GM19324 (cell line): Measurements from ENCODE around the gene RBM43.
A peak's percentile ranks its signal among the peaks of the same experiment; 100 is the strongest.
"Not testable (repeated sequence)": the region's sequence is repeated elsewhere in the genome, so short reads cannot be mapped to it uniquely, and the experiment has no call there.

Experiments
- ATAC-seq: cut with Tn5 transposase; IDR thresholded peaks from one replicate; pipeline ENCODE4 v1.9.1; 2021; ENCODE audit warnings: mild to moderate bottlenecking, moderate library complexity; ENCODE audit not compliant: unreplicated experiment, low FRiP score

Gene RBM43

DNA sequence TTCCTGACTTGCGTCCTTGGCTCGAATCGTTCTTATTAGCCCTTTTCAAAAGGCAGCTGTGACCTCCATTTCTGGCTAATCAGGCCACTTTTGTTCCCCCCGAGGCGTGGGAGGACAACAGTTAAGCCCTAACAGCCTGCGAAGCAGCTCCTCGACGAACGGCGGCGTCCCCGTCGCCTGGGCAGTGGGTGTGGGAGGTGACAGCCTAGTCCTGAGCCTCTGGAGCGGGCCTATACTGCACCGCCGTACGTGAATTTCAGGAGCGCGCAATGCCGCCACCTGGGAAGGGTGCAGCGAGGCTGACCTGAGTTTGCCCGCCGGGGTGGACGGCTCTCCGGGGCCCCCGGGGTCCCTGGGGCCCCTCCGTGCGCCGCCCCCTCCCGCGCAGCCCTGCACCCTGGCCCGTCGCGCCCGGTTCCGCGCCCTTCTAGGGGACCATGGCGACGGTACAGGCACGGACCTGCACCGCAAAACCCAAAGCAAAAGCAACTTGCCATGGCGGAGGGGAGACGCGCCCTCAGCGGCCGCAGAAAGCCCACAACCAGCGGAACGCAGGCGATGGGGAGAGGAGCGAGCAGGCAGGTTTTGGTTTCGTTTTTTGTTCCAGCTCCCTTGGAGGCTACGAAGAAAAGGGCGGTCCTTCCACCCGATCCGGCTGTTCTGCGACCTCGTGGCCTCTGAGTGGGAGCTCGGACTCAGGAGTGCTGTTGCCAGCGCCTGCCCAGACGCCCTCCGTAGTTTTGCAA is at the start of gene RBM43:
Gene RBM43 (minus strand): TSS at position 633 of the 746 bp plus-strand sequence. CDS start 136 bp downstream, at position 497.
- peak; percentile 92 for ATAC-seq

DNA sequence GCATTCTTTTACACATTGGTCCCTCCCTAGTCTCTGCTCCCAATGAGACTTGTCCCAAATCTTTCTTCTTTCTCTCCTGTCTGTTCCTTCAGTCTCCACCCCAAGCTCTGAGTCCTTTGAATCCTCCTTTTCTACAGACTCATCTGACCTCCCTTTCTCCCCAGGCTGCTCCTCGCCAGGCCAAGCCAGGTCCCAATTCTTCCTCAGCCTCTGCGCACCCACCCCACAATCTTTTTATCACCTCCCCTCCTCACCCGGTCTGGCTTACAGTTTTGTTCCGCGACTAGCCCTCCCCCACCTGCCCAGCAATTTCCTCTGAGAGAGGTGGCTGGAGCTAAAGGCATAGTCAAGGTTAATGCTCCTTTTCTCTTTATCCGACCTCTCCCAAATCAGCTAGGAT is 48.6 kb upstream of the RBM43 start:
- not testable (repeated sequence) for ATAC-seq

DNA sequence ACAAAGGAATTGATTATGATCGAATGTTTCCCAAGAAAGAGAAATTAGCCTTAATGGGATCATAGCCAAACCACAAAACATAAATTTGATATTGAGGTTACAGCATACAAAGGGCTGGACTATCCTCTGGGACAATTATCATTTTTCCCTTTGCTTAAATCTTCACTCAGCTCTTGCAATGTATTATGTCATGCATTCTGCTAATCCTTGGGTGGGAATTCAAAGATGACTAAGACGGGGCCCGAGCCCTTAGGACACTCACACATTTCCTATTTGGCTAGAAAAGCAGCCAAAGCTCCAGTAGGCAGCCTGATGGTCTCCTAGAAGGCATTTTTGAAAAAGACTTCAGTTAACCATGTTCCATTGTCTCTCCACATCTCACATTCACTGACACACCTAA is 45.0 kb upstream of the RBM43 start:
- no peak for ATAC-seq

DNA sequence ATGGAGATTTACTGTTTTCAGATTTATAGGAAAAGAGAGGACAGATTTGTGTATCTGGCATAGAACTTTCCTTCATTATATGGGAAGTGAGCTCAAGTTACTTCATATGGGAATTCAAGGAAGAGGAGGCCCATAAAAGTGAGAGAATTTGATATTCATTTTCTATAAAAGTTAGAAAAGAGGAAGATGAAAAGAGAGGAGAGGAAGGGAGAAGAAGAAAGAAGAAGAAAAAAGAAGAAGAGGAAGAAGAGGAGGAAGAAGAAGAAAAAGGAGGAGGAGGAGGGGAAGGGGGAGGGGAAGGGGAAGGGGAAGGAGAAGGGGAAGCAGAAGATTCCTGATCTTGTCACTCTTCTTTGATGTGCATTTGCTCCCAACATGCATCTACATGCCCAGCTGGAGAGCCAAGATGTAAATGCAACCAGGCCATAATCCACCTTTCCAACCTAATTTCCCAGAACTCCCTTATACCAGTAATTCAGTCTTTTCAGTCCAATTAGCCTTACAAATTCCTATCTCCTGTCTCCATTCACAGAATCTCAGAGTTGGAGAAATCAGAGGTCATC is 43.5 kb upstream of the RBM43 start:
- ATAC-seq = no peak

DNA sequence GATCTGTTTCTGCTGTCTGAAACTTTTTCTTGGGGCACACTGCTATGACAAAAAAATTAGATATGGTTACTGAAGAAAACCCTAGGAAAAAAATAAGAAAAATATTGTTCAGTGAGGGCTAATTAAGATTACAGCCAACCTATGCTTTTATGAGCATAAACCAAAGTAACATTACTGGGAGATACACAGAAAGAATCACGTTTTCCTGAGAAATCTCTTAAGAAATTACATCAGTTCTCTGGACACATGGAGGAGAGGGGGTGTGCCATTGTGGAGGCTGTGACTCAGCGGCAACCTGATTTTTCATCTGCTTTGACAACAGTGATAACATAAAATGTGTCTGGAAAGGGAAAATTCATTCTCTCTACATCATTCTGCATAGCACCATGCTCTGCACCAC is 41.2 kb upstream of the RBM43 start:
- ATAC-seq = no peak

DNA sequence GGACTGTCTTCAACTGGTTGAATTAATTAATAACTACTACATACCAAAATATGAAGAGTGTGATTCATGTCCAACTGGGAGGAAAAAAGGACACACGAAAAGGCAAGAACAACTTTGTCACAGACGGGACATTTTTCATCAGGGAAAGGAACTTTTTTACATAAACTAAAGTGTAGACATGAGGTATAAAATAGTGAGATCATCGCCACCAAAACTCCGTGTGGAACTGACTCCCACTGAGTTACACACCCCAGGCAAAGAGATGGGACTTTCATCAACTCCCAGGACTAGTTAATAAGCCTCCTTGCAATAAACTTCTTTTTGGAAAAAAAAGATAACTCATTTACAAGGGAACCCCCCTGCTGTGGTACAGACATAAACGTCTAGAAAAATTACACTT is 40.7 kb upstream of the RBM43 start:
- ATAC-seq = no peak

DNA sequence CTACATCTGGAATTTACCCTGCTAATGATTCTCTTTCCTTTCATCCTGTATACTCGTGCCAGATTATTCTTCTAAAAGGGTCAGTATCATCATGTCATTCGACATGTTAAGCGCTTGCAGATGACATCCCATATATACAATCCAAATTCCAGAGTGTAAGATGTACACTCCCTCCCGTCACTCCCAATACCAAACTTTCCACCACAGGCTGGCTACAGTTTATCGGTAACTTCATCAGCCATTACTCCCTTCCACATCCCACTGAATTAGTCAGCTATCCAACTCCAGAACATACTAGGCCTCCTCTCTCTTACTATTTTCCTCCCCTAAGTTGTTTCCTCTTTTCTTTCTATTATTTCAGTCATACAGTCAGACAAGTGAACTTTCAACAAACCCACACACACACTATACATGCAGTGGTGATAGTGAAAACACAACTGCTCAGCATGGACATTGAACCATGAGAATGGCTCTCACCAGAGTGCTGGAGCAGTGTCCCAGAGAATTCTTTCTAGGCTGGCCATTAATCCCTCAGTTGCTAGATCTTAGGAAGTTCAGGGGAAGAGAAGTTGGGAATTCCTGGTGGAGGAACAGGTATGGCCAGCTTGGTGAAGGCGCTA is 38.4 kb upstream of the RBM43 start:
- no peak for ATAC-seq

DNA sequence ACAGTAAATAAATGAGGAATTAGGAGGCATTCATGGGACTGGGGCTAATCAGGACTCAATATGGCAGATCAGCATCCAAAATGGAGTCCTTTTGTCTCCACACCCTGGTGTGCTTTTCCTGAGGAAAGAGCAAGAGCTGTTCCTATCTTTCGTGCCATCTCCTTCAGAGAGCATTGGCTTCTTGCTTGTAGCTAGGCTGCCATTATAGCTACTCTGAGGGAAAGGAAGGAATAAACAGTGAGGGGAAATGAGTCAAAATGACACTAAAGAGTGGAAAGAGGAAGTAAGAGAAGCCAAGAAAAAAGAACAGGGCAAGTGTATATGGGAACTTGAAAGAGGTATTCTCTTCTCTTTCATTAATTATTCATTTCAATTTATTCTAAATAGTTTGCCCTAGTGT is 36.2 kb upstream of the RBM43 start:
- no peak for ATAC-seq

DNA sequence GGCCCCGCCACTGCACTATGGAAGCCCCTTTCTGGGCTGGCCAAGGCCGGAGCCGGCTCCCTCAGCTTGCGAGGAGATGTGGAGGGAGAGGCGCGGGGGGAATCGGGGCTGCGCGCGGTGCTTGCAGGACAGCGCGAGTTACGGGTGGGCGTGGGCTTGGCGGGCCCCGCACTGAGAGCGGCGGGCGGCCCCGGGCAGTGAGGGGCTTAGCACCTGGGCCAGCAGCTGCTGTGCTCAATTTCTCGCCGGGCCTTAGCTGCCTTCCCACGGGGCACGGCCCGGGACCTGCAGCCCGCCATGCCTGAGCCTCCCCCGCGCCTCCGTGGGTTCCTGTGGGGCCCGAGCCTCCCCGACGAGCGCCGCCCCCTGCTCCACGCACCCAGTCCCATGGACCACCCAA is 34.3 kb upstream of the RBM43 start:
- ATAC-seq = not testable (repeated sequence)

DNA sequence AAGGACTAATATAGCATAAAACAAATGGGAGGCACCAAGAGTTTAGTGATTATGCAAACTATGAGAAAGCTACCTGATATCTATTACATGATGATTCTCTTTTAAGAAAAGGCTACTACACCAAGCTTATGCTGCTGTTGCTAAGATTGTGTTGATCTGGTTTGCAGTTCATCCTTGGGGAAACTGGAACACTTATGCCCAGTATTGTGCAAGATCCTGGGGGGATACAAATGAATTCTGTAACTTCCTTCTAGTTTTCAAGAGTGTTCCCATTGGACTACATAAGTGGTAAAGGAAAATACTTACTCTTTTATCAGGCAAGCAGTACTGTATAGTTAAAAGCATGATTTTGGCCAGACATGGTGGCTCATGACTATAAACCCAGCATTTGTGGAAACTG is 30.9 kb upstream of the RBM43 start:
- ATAC-seq = no peak

DNA sequence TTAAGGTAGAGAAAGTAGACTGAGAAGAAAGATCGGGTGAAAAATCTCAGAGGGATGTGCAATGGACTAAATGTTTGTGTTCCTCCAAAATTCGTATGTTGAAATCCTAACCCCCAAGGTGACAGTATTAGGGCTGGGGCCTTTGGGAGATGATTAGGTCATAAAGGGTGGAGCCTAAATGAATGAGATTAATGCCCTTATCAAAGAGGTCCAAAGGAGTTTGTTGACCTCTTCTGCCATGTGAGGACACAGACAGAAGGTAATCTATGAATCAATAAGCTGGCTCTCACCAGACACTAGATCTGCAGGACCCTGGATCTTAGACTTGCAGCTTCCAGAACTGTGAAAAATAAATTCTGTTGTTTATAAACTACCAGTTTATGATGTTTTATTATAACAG is 30.5 kb upstream of the RBM43 start:
- ATAC-seq = no peak

DNA sequence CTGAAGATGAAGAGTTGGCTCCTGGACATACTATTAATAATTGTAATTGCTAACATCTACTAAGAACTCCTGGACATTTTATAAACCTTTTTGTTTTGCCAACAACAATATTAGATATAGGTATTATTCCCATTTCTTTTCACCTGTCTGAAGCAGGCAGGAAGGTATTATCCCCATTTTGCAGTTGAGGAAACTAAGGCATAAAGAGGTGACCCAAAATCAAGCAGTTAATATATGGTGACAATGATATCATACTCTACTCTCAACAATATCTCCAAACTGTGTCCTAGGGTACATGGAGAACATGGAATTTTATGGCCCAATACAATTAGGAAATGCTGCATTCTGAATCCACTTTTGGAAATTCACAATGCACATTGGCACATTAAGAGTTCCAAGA is 29.6 kb upstream of the RBM43 start:
- no peak for ATAC-seq

DNA sequence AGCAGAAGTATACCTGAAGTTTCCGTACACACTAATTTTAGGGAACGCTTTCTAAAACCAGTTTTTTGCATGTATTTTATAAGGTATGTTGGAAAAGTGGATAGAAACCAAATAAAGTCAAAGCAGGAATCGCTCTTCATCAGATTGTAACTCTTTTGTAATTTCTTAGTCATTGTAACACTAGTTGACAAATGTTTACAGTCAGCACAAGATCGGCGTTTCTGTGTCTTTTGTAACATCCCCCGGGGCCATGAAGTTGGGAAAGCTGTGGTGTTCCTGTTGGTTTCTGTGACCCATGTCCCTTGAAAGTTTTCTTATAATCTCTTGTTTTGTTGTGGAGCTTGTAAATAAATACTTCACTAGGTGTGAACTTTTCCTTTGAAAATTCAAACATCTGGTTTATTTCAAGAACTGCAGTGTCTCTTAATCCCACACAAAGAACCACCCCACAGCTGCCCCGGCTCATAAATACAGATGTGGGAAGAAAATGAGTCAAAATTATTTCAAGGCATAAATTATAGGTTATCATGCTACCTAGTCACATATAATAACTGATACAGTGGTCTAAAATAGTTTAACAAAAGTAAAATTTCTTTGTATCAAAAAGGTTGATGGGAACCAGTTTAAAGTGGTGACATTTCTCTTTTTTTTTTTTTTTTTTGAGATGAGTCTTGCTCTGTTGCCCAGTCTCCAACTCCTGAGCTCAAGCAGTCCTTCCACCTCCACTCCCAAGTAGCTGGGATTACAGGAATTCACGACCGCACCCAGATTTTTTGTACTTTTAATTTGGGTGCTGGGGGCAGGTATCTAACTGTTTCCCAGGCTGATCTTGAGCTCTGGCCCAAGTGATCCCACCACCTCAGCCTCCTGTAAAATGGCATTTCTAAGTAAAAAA is 28.6 kb upstream of the RBM43 start:
- ATAC-seq = peak; percentile 17

DNA sequence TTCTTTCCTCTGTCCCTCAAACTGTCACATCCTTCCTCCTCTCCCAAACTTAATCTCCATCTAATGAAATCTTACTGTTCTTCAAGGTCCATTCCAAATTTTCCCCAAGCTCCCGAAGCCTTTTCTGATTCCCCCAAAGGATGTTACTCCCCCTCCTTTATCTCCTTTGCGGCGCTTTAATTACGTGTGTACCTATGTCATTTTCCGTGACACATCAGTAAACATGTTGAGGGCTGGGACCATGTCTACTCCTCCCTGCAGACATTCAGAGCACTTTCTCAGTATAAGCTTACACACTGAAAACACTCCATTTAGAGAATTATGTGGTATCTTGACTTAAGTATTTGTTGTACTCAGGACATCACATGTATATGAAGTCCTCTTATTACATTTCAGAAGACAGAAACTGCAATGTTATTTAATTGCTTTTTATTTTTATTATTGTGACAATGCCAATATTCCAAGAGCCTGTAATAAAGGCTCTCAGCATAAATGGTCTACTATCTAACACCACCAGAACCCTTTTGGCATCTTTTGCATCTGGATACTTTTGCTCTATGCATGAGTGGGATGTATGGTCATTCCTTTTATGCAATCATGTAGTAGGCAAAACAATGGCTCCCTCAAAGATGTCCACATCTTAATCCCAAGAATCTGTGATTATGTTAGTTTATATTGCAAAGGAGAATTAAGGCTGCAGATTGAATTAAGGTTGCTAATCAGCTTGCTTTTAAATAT is 26.0 kb upstream of the RBM43 start:
- no peak for ATAC-seq

DNA sequence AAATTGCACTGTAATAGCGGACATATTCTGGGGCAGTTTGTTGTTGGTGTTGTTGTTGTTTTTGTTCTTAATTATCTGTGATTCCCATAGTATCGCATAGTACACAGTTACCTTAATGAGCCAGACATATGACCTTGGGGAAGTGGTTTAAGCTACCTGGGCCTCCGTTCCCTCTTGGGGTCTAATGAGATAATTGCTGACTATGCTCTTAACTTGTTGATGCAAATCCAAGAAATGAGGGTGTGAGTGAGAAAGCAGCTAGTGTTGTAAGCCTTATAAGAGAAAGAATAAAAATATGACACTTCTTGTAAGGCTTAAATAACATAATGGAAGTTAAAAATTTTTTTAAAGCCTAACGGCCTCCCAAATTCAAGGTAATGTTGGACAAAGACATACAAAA is 20.7 kb upstream of the RBM43 start:
- no peak for ATAC-seq

DNA sequence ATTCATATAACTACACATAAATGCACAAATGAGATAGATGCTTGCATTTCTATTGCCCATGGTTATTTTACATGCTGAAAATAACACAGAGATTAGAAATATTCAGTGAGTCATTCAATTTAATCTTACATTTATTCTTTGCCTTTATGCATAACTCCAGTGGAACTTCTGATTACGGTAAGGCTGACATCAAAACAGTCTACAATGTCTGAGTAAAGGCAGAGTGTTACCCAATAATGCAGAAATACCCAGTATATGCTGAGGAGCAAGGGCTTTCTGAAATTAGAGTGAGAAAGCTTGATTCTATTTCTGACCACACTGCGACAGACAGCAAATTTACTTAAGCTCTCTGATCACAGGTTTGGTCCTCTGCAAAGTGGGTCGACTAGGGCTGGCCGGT is 18.6 kb upstream of the RBM43 start:
- no peak for ATAC-seq

DNA sequence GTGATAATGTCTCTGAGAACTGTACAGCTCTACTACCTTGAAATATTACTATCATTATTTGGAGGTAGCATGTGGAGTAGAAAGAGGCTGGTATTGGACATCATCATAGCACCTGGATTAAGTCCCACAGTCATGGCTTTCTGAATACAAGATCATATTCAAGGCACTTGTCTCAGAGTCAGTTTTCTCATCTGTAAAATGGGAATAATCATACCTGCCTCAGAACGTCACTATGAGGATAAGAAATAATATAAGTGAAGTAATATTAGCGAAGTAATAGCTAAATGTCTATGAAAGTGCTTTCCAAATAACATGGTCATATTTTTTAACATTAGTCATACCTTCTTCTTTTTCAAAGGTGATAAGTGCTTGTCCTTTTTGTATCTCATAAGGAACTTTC is 16.8 kb upstream of the RBM43 start:
- ATAC-seq = no peak

DNA sequence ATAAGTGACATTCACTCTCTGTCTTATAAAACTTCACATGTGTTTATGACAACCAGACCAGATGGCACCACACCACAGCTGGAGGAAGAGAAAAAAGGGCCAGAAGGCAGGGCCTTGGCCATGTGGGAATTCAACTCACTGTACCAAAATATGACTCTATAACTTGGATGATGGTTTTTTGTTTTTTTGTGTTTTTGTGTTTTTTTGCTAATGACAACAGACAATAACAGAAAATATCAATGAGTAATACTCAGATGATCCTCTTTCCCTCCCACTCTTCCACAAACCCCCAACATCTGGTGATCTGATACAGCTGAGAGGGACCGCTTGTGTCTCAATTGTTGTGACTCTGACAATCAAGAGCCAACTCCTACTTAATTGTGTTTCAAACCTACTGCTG is 15.4 kb upstream of the RBM43 start:
- ATAC-seq = no peak

DNA sequence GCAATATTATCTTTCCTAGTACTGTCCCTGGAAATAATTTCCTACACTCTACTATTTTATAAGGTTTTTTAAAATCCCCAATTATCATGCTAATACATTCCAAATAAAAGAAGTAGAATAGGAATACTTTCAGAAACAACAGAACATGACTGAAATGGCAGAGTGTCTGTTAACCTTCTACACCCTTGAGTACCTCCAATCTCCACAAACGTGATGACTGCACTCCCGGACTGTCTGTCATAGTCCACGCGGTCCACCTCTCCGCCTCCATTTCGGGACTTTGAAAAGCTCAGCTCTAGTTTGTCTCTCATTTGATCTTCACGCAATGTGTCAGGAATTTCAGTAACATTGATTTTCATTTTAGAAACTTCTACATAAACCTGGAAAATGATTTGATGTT is 13.6 kb upstream of the RBM43 start:
- no peak for ATAC-seq

DNA sequence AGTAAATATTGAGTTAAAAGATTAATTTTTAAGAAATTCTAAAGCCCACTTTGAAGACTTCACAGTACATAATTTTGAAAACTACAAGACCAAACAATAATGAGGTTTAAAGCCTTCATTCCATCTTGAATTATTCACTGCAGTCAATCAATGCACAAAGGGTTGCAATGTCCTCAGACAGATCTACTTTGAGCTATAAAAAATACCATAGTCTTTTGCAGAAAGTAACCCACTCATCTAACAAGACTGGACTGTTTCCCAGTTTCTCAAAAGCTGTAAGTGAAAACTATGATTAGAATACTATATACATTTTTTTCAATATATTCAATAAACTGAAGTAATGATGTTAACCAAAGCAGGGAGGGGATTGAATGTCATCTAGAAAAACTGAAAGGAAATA is 10.2 kb upstream of the RBM43 start:
- no peak for ATAC-seq
